ENCODE data around the gene ACSL4. TPM values are rescaled to one million over a fixed set of nuclear protein-coding genes. Genes with fewer than 3 reads are reported as not detected.
"Not testable (repeated sequence)": the region's sequence is repeated elsewhere in the genome, so short reads cannot be mapped to it uniquely, and the experiment has no call there.

ACSL4 gene
- polyA plus RNA-seq, 5 donors, result 11.9 to 19.1 (median 14.4) TPM

GRCh38 chrX:109732017-109732801 is 848 bp downstream of the ACSL4 start:
- no peak for DNase-seq

- DNase-seq, result no peak
These were observed 4.9 kb downstream of the ACSL4 start for GRCh38 chrX:109728173-109728535.

GRCh38 chrX:109724971-109725370 is 8.1 kb downstream of the ACSL4 start:
- DNase-seq, result not testable (repeated sequence)

- DNase-seq, result no peak
These were observed 12.1 kb downstream of the ACSL4 start for GRCh38 chrX:109720947-109721346.

- DNase-seq, result no peak
These were observed 13.8 kb downstream of the ACSL4 start for GRCh38 chrX:109719264-109719663.

- DNase-seq, result no peak
These were observed 16.5 kb downstream of the ACSL4 start for GRCh38 chrX:109716431-109717028.

GRCh38 chrX:109714340-109714958 is 18.6 kb downstream of the ACSL4 start:
- DNase-seq, result no peak

- DNase-seq, result no peak
These were observed 22.9 kb downstream of the ACSL4 start for GRCh38 chrX:109710181-109710580.

- DNase-seq, result no peak
These were observed 23.9 kb downstream of the ACSL4 start for GRCh38 chrX:109709129-109709631.

- no peak for DNase-seq
These were observed 25.3 kb downstream of the ACSL4 start for GRCh38 chrX:109707720-109708119.

GRCh38 chrX:109707319-109707718 is 25.7 kb downstream of the ACSL4 start:
- DNase-seq, result no peak

- no peak for DNase-seq
These were observed 28.5 kb downstream of the ACSL4 start for GRCh38 chrX:109704563-109704962.

- DNase-seq, result no peak
These were observed 35.2 kb downstream of the ACSL4 start for GRCh38 chrX:109697855-109698254.

- DNase-seq, result no peak
These were observed 36.8 kb downstream of the ACSL4 start for GRCh38 chrX:109696146-109696740.

- DNase-seq, result no peak
These were observed 37.4 kb downstream of the ACSL4 start for GRCh38 chrX:109695637-109696036.

- no peak for DNase-seq
These were observed 41.3 kb downstream of the ACSL4 start for GRCh38 chrX:109691752-109692151.

GRCh38 chrX:109691277-109691676 is 41.8 kb downstream of the ACSL4 start:
- DNase-seq, result no peak

- no peak for DNase-seq
These were observed 45.2 kb downstream of the ACSL4 start for GRCh38 chrX:109687903-109688302.

GRCh38 chrX:109685656-109686078 is 47.4 kb downstream of the ACSL4 start:
- DNase-seq, result no peak

- no peak for DNase-seq
These were observed 48.9 kb downstream of the ACSL4 start for GRCh38 chrX:109684136-109684535.

- no peak for DNase-seq
These were observed 51.5 kb downstream of the ACSL4 start for GRCh38 chrX:109681475-109682081.

- DNase-seq, result no peak
These were observed 53.2 kb downstream of the ACSL4 start for GRCh38 chrX:109679820-109680219.
